C4-2B (cell line): ENCODE measurements around the gene CLIC4.

ENCODE experiments used
- CTCF ChIP-seq: fragments of 450-650 bp; conservative IDR thresholded peaks from 2 replicates; pipeline ENCODE4 v1.5.1; 2017; ENCODE audit warnings: mild to moderate bottlenecking
- ZFX ChIP-seq: fragments of 450-650 bp; IDR thresholded peaks from 2 replicates; pipeline ENCODE4 v1.6.1; 2017

- TF ChIP-seq CTCF (no peak), ZFX (no peak)
These were observed 18.5 kb upstream of the CLIC4 start for GRCh38 chr1:24726741-24727140.
